GM23248 (cell line): ENCODE data around the gene AMIGO1. TPM values are rescaled to one million over a fixed set of nuclear protein-coding genes. Genes with fewer than 3 reads are reported as not detected.

Experiments
- DNase-seq: peaks from one replicate; pipeline ENCODE4 v3.0.0-alpha.2; 2015
- H2AFZ ChIP-seq: fragments of 200-600 bp; sonication (generic); 2 replicates; pipeline ENCODE4 v1.6.1; 2016; ENCODE audit warnings: antibody characterized with exemption
- H3F3A ChIP-seq: fragments of 200-600 bp; sonication (generic); 2 replicates; pipeline ENCODE4 v1.6.1; 2016; ENCODE audit warnings: mild to moderate bottlenecking, antibody characterized with exemption, mixed run types; ENCODE audit not compliant: insufficient read depth
- H3K27ac ChIP-seq: fragments of 200-600 bp; sonication (generic); 2 replicates; pipeline ENCODE4 v1.5.1; 2016; ENCODE audit warnings: mild to moderate bottlenecking
- H3K27me3 ChIP-seq: fragments of 200-600 bp; sonication (generic); replicated peaks from 2 replicates; pipeline ENCODE4 v1.6.1; 2016; ENCODE audit warnings: mild to moderate bottlenecking; ENCODE audit not compliant: insufficient read depth
- H3K36me3 ChIP-seq: fragments of 200-600 bp; sonication (generic); 2 replicates; pipeline ENCODE4 v1.6.1; 2016; ENCODE audit warnings: low read depth, mild to moderate bottlenecking
- H3K4me1 ChIP-seq: fragments of 200-600 bp; sonication (generic); 2 replicates; pipeline ENCODE4 v1.6.1; 2016; ENCODE audit warnings: mild to moderate bottlenecking; ENCODE audit not compliant: insufficient read depth
- H3K4me2 ChIP-seq: fragments of 200-600 bp; sonication (generic); one replicate; pipeline ENCODE4 v1.6.1; 2016; ENCODE audit warnings: mild to moderate bottlenecking; ENCODE audit not compliant: unreplicated experiment
- H3K4me3 ChIP-seq: fragments of 200-600 bp; sonication (generic); 2 replicates; pipeline ENCODE4 v1.5.1; 2016; ENCODE audit warnings: mild to moderate bottlenecking
- H3K79me2 ChIP-seq: fragments of 200-600 bp; sonication (generic); 2 replicates; pipeline ENCODE4 v1.6.1; 2016; ENCODE audit warnings: mild to moderate bottlenecking; ENCODE audit not compliant: insufficient read depth
- H3K9ac ChIP-seq: fragments of 200-600 bp; sonication (generic); 2 replicates; pipeline ENCODE4 v1.6.1; 2016; ENCODE audit warnings: mild to moderate bottlenecking
- H3K9me2 ChIP-seq: fragments of 200-600 bp; sonication (generic); 2 replicates; pipeline ENCODE4 v1.6.1; 2016; ENCODE audit warnings: mixed run types, mild to moderate bottlenecking, moderate library complexity; ENCODE audit not compliant: insufficient read depth
- H3K9me3 ChIP-seq: fragments of 200-600 bp; sonication (generic); one replicate; pipeline ENCODE4 v1.6.1; 2017; ENCODE audit warnings: low read depth
- H4K20me1 ChIP-seq: fragments of 200-600 bp; sonication (generic); 2 replicates; pipeline ENCODE4 v1.6.0; 2016; ENCODE audit not compliant: insufficient read depth
- EZH2 ChIP-seq: fragments of 200-600 bp; sonication (generic); IDR thresholded peaks from 2 replicates; pipeline ENCODE4 v1.6.1; 2018; ENCODE audit warnings: antibody characterized with exemption, mild to moderate bottlenecking; ENCODE audit not compliant: insufficient read depth, poor library complexity, severe bottlenecking
- EZH2phosphoT487 ChIP-seq: fragments of 200-600 bp; sonication (generic); IDR thresholded peaks from 2 replicates; pipeline ENCODE4 v1.6.1; 2018; ENCODE audit warnings: antibody characterized with exemption, moderate library complexity, mild to moderate bottlenecking, low read depth; ENCODE audit not compliant: insufficient read depth
- WGBS, 2 experiments: methylation state at CpG; one replicate each; pipeline ENCODE4 v1.1.6; 2015 to 2017; ENCODE audit warnings: low lambda C conversion rate in 2 of 2, low coverage in 1 of 2; ENCODE audit errors: missing lambda C conversion rate in 2 of 2; 5-methylcytosine and 5-hydroxymethylcytosine counted together
- in situ Hi-C: fragments of 300-500 bp; cut with MboI; formaldehyde crosslinking; loops from 2 replicates; pipeline ENCODE4 v1.15.0; 2020
- polyA plus RNA-seq: library from polyadenylated mRNA; unstranded; fragments of >200 nt; fragmentation: Nextera tagmentation; extraction: Ambion mirVana; gene quantifications from 2 replicates; pipeline ENCODE4 v1.2.1, GENCODE V29; 2016
- total RNA-seq: library from RNA; depleted of rRNA; stranded (reverse); fragments of >200 nt; shearing (Covaris generic); gene quantifications from 2 replicates; pipeline ENCODE4 v1.2.3, GENCODE V29; 2014

The AMIGO1 gene
- total and polyA plus RNA-seq, 2 experiments from 2014 or later, result 1.7 to 2.8 TPM

DNA sequence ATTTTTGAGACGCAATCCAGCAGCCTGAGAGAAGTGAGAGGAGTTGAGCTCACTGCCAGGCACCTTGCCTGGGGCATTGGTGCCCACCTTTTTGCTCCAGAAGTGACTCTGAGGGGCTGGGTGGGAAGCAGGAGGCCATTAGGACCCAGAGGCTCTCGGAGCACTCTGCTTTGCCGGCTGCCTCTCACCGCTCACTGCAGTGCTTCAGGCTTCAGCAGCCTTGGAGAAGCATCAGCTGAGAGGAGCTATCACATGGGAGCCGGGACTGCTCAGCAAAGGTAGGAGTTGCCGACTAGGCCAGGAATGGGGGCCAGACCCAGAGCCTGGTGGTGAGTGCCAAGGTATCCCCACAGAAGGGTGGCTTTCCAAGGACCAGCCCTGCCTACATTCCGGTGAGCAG is 30.1 kb upstream of the AMIGO1 start, which contains the start of gene GPR61:
Gene GPR61, plus strand, starts transcription at position 197 of the 400 bp plus-strand sequence. CDS start 3,151 bp downstream, outside the sequence.
- H3K27ac ChIP-seq, result no peak within 1 kb of the TSS
- H3K9me3 ChIP-seq, result no peaks in the 10 kb centered on the region
- 43 to 51% methylated on average over 7 of the region's 7 CpGs for WGBS, 2 experiments
- H3K27me3 ChIP-seq, result no peaks in the 10 kb centered on the region
- H4K20me1 ChIP-seq, result no peaks in the 10 kb centered on the region
- H2AFZ ChIP-seq, result no peak within 1 kb of the TSS
- in situ Hi-C loops, result loop anchor here (10.0 kb wide), 3 partner anchors 185 to 445 kb away; partner anchors contain the start of gene AHCYL1
- TF ChIP-seq EZH2phosphoT487, result no peak
- TF ChIP-seq EZH2, result no peak
- no peak for DNase-seq
- H3F3A ChIP-seq, result no peaks in the 10 kb centered on the region
- H3K36me3 ChIP-seq, result no peaks in the 10 kb centered on the region
- no peaks in the 10 kb centered on the region for H3K79me2 ChIP-seq
- no peaks in the 10 kb centered on the region for H3K4me1 ChIP-seq
- no peak within 1 kb of the TSS for H3K4me2 ChIP-seq
- H3K9me2 ChIP-seq, result no peaks in the 10 kb centered on the region
- H3K4me3 ChIP-seq, result no peak within 1 kb of the TSS
- H3K9ac ChIP-seq, result no peak within 1 kb of the TSS

DNA sequence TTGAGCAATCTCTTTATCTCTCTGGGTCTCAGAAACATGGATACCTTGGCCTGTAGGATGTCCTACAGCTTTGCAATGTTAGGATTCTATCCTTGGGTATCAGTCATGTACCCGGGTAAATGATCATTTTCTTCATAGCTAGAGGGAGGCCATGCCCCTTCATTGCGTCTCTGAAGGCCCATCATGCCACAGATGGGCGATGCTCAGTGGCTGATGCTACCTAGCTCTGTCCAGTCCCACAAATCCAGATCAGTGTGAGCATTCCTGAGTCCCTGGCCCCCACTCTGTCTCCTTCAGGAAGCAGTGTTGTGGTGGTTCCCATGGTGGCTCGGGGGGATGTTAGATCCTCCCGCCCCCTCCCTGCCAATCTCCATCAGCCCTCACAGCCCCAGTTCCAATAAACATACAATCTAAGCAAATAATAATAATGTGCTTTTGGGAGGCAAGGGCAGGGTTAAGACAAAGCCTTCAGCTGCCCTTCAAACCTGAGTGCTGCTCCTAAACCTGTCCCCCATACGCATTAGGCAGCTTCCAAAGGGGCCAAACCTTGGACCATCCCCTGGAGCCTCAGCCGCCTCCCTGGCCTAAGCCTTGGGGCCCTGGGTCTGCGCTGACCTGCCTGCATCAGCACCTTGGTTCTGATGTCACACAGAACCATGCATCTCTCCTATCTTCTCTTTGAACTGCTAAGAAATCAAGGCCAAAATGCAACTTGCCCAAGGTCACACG is 29.5 kb upstream of the AMIGO1 start:
- Histone ChIP-seq H3K27me3 (no peaks in the 10 kb centered on the region), H3K9me3 (no peaks in the 10 kb centered on the region), H3K4me2 (no peak overlapping the region), H3K9me2 (no peaks in the 10 kb centered on the region), H3K36me3 (no peaks in the 10 kb centered on the region), H4K20me1 (no peaks in the 10 kb centered on the region), H3K79me2 (no peaks in the 10 kb centered on the region), H3K9ac (no peak overlapping the region), H3K27ac (no peak overlapping the region), H3F3A (no peaks in the 10 kb centered on the region), H3K4me1 (no peaks in the 10 kb centered on the region), H3K4me3 (no peak overlapping the region), H2AFZ (no peak overlapping the region)
- WGBS, 2 experiments, result 64 to 72% methylated on average over 9 of the region's 9 CpGs
- TF ChIP-seq EZH2 (no peak), EZH2phosphoT487 (no peak)
- in situ Hi-C loops, result loop anchor here (10.0 kb wide), 1 partner anchor 274 kb away; no protein-coding TSS in a partner anchor
- no peak for DNase-seq

DNA sequence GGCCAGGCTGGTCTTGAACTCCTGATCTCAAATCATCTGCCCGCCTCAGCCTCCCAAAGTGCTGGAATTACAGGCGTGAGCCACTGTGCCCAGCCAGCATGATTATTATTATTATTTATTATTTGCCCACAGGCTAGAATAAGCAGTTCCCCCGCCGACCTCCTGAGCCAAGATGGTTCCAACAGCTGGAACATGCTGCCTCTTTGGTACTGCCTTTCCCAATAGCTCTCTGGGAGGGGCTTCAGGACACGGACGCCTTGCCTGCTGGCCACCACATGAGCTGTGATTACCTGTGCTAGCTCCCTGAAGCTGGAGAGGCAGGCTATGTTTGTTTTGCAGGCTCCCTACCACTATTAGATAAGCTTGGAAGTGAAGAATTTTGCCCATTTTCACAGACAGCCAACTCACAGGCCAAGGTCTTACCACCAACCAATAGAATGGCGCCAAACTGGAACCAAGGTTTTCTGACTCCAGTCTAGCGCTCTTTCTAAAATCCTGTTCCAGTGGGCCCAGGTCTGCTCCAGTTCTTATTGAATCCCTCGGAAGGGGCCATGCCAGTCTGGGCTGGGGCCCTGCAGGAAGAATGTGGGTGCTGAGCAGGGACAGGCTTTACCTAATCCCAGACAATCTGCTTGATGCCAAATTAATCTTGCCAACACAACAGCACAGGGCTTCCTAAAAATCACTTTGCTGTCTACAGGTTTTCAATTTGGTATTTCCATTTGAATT is 28.1 kb upstream of the AMIGO1 start:
- no peaks in the 10 kb centered on the region for H3K79me2 ChIP-seq
- DNase-seq, result no peak
- H3K27ac ChIP-seq, result no peak overlapping the region
- H3K9me3 ChIP-seq, result no peaks in the 10 kb centered on the region
- no peak for TF ChIP-seq EZH2
- no peak for TF ChIP-seq EZH2phosphoT487
- H2AFZ ChIP-seq, result no peak overlapping the region
- in situ Hi-C loops, result loop anchor here (10.0 kb wide), 1 partner anchor 273 kb away; no protein-coding TSS in a partner anchor
- H3K9ac ChIP-seq, result no peak overlapping the region
- no peak overlapping the region for H3K4me2 ChIP-seq
- 62 to 69% methylated on average over 9 of the region's 9 CpGs for WGBS, 2 experiments
- peaks cover 2% of the 10 kb centered on the region for H3K4me1 ChIP-seq
- no peaks in the 10 kb centered on the region for H3K36me3 ChIP-seq
- no peaks in the 10 kb centered on the region for H3F3A ChIP-seq
- H4K20me1 ChIP-seq, result no peaks in the 10 kb centered on the region
- no peak overlapping the region for H3K4me3 ChIP-seq
- no peaks in the 10 kb centered on the region for H3K27me3 ChIP-seq
- H3K9me2 ChIP-seq, result no peaks in the 10 kb centered on the region

DNA sequence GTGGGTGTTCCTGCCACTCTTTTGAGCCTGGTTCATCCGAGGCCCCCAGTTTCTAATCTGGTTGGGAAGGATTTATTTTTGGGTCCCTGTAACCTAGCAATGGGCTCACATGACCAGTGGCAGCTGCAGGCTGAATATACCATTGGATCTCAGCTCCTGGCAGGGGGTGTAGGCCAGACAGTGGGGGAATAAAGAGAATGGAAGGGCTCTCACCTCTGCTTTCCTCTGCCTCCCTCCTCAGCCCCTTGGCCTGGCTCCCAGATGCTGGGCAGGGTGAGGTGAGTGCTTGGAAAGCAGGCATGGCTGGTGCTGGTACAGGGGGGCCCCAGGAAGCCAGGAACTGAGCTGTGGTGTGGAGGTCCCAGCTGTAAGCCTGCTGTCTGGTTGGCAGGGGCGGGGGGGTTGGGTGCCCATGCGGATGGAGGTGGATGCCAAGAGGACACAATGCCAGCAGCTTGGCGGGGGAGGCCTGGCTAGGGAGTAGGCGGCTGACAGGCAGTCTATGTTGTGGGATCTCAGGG is 26.5 kb upstream of the AMIGO1 start:
- peaks cover 4% of the 10 kb centered on the region for H3K4me1 ChIP-seq
- no peak overlapping the region for H3K9ac ChIP-seq
- no peak overlapping the region for H2AFZ ChIP-seq
- TF ChIP-seq EZH2 (no peak), EZH2phosphoT487 (no peak)
- H3K36me3 ChIP-seq, result no peaks in the 10 kb centered on the region
- no peak overlapping the region for H3K27ac ChIP-seq
- no peak overlapping the region for H3K4me2 ChIP-seq
- 57 to 65% methylated on average over 5 of the region's 5 CpGs for WGBS, 2 experiments
- H3K4me3 ChIP-seq, result no peak overlapping the region
- H3K9me2 ChIP-seq, result no peaks in the 10 kb centered on the region
- DNase-seq, result no peak
- in situ Hi-C loops, result loop anchor here (10.0 kb wide), 1 partner anchor 271 kb away; no protein-coding TSS in a partner anchor
- H3F3A ChIP-seq, result no peaks in the 10 kb centered on the region
- no peaks in the 10 kb centered on the region for H4K20me1 ChIP-seq
- no peaks in the 10 kb centered on the region for H3K27me3 ChIP-seq
- H3K79me2 ChIP-seq, result no peaks in the 10 kb centered on the region
- no peaks in the 10 kb centered on the region for H3K9me3 ChIP-seq
